Type B pancreatic cell (in vitro differentiated cells): ENCODE results near the gene CAMK1. TPM values are rescaled to one million over a fixed set of nuclear protein-coding genes. Genes with fewer than 3 reads are reported as not detected.
A peak's percentile ranks its signal among the peaks of the same experiment; 100 is the strongest.

Experiments used
- DNase-seq: peaks from one replicate; pipeline ENCODE4 v3.0.0; 2021; ENCODE audit warnings: mixed read lengths; ENCODE audit not compliant: unreplicated experiment; ENCODE audit errors: extremely low spot score
- H3K27ac Mint-ChIP-seq: 2 replicates; pipeline ENCODE4 v1.8.0; 2021; ENCODE audit warnings: mild to moderate bottlenecking, mixed read lengths
- H3K27me3 Mint-ChIP-seq: 2 replicates; pipeline ENCODE4 v1.8.0; 2021; ENCODE audit warnings: mixed read lengths
- H3K36me3 Mint-ChIP-seq: 2 replicates; pipeline ENCODE4 v1.8.0; 2021; ENCODE audit warnings: mixed read lengths
- H3K4me1 Mint-ChIP-seq: one replicate; pipeline ENCODE4 v1.8.0; 2021; ENCODE audit warnings: mixed read lengths; ENCODE audit not compliant: unreplicated experiment
- H3K4me3 Mint-ChIP-seq: 2 replicates; pipeline ENCODE4 v1.8.0; 2021; ENCODE audit warnings: mild to moderate bottlenecking, mixed read lengths
- H3K9me3 Mint-ChIP-seq: 2 replicates; pipeline ENCODE4 v1.8.0; 2021; ENCODE audit warnings: mixed read lengths
- total RNA-seq: library from RNA; stranded (reverse); gene quantifications from 2 replicates; pipeline ENCODE4 v1.2.1, GENCODE V29; 2021; ENCODE audit warnings: low replicate concordance
- TF ChIP-seq, protein P1 (sequence below): fragments of 200-600 bp; sonication (generic); conservative IDR thresholded peaks from 2 replicates; pipeline ENCODE4 v1.5.0; 2021; ENCODE audit warnings: antibody characterized with exemption, mild to moderate bottlenecking

The CAMK1 gene
- total RNA-seq, 1 donor from 2014 or later: 9.1 TPM

DNA sequence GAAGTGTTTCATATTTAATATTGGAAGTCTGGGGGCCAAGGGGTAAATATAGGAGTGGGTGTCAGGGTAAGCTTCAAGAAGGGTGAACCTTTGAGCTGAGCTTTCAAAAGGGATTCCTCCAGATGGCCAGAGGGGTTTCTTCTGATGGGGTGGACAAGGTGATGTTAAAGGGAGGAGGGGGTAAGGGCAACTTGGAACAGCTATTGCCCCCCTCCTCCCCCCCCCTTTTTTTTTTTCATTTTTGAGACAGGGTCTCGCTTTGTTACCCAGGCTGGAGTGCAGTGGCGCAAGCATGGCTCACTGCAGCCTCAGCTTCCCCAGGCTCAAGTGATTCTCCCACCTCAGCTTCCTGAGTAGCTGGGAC lies 38.2 kb upstream of the CAMK1 start:
- DNase-seq: no peak
- no peaks in the 10 kb centered on the region for H3K27me3 Mint-ChIP-seq
- peaks cover 33% of the 10 kb centered on the region for H3K4me1 Mint-ChIP-seq
- no peak overlapping the region for H3K4me3 Mint-ChIP-seq
- peak overlapping the region; percentile 54 for H3K27ac Mint-ChIP-seq
- H3K9me3 Mint-ChIP-seq: no peaks in the 10 kb centered on the region
- peaks cover 14% of the 10 kb centered on the region for H3K36me3 Mint-ChIP-seq
- TF ChIP-seq, protein P1, sequence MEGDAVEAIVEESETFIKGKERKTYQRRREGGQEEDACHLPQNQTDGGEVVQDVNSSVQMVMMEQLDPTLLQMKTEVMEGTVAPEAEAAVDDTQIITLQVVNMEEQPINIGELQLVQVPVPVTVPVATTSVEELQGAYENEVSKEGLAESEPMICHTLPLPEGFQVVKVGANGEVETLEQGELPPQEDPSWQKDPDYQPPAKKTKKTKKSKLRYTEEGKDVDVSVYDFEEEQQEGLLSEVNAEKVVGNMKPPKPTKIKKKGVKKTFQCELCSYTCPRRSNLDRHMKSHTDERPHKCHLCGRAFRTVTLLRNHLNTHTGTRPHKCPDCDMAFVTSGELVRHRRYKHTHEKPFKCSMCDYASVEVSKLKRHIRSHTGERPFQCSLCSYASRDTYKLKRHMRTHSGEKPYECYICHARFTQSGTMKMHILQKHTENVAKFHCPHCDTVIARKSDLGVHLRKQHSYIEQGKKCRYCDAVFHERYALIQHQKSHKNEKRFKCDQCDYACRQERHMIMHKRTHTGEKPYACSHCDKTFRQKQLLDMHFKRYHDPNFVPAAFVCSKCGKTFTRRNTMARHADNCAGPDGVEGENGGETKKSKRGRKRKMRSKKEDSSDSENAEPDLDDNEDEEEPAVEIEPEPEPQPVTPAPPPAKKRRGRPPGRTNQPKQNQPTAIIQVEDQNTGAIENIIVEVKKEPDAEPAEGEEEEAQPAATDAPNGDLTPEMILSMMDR: no peak

DNA sequence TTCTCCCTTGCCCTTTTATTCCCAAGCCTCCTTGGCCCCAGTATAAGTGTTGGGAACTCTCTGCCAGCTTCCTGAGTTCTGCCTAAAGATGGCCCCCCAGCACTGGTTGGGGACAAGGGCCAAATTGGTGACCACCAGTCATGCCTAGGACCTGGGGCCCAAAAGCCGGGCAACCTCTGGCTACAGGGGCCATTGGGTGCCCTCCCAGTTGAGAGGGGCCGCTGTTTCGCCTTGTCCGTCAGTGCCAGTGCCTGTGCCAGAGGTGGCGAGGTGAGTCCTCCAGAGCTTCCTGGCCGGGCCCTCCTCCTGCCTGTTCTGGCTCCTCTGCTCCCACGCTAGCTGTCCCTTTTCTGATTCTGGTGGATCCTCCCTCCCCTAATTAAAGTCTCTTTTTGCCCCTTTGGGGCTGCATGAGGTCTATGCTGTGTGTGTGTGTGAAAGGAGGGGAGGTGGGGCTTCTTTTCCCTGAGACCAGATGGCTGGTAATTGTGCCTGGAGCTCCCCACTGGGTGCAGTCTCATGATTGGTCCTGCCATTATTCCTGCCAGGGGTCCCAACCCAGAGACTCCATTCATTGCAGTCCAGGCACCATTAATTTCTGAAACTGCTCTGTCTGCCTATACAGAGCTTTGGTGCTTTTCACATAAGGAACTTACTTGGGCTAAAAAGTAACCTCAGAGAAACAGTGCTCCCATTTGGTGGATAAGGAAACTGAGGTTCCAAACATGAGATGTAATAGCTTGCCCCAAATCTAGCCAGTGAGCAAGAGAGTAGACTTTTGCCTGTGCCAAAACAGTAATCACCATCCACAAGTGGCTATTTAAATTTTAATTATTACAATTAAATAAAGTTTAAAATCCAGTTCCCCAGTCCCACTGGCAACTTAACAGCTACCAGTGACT lies 37.2 kb upstream of the CAMK1 start:
- H3K27me3 Mint-ChIP-seq: no peaks in the 10 kb centered on the region
- H3K27ac Mint-ChIP-seq: peak overlapping the region; percentile 54
- TF ChIP-seq, protein P1: no peak
- H3K9me3 Mint-ChIP-seq: no peaks in the 10 kb centered on the region
- H3K36me3 Mint-ChIP-seq: peaks cover 14% of the 10 kb centered on the region
- peaks cover 33% of the 10 kb centered on the region for H3K4me1 Mint-ChIP-seq
- no peak overlapping the region for H3K4me3 Mint-ChIP-seq
- no peak for DNase-seq

DNA sequence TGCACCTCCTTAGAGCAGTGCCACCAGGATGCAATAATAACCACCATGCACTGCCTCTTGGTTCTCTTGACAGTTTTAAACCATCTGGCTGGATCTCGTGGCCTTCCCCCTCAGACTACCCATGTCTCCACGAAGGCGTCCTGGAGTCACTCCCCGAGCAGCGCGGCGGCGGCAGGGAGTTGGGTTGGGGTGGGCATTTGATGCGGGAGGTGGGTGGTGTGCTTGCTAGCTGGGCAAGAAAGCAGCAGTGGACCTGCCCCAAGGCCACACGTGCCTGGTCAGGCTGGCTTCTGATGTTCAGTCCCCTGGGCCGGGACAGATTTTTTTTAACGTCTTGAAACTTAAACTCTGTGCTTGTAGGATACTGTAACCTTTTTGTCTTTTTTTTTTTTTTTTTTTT lies 36.4 kb upstream of the CAMK1 start:
- TF ChIP-seq, protein P1: no peak
- peaks cover 28% of the 10 kb centered on the region for H3K4me1 Mint-ChIP-seq
- DNase-seq: no peak
- H3K9me3 Mint-ChIP-seq: no peaks in the 10 kb centered on the region
- peaks cover 14% of the 10 kb centered on the region for H3K36me3 Mint-ChIP-seq
- H3K4me3 Mint-ChIP-seq: no peak overlapping the region
- H3K27me3 Mint-ChIP-seq: no peaks in the 10 kb centered on the region
- H3K27ac Mint-ChIP-seq: no peak overlapping the region

DNA sequence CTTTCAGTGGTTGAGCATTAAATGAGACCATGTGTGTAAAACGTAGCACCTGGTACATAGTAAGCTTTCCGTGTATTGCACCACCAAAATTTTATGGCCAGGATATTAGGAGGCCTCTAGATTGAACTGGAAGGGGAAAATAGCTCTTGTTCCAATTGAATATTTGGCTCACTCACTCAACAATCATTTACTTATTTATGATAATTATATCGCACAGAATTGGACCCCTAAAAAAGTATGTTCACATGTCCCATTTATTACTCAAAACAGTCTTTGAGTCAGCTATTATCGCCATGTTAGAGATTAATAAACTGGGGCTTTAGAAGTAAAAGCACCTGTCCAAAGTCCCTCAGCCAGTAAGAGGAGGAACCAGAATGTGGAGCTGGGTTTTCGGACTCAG lies 35.2 kb upstream of the CAMK1 start:
- no peak for DNase-seq
- TF ChIP-seq, protein P1: no peak

DNA sequence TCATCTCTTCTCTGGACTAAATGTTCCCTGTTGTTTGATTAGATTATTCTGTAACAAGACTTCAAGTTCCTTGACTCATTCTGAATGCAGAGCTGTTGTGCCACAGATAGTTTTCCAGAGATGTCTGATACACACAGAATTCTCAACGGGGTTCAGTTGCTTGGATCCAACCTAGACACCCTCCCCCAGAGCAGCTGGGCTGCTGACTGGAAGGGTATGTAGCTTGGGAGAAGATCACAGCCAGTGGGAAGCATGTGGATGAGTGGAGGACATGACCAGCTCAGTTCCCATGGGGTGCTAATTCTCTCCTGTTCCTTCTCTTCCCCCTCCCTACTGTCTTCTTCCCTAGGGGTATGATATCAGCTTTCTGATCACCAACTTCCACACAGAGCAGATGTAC lies 33.7 kb upstream of the CAMK1 start:
- TF ChIP-seq, protein P1: no peak
- Mint-ChIP-seq H3K4me1 (peaks cover 9% of the 10 kb centered on the region), H3K4me3 (no peak overlapping the region), H3K27me3 (no peaks in the 10 kb centered on the region), H3K9me3 (no peaks in the 10 kb centered on the region), H3K27ac (no peak overlapping the region), H3K36me3 (peaks cover 14% of the 10 kb centered on the region)
- DNase-seq: no peak

More for the DNA sequence above, 35.2 kb upstream of the CAMK1 start:
- Mint-ChIP-seq H3K4me3 (no peak overlapping the region), H3K27me3 (no peaks in the 10 kb centered on the region), H3K36me3 (peaks cover 14% of the 10 kb centered on the region), H3K4me1 (peaks cover 21% of the 10 kb centered on the region), H3K27ac (no peak overlapping the region), H3K9me3 (no peaks in the 10 kb centered on the region)
